Stimulated activated CD8-positive, alpha-beta memory T cell treated with anti-CD3 and anti-CD28 coated beads, Interleukin-15, amount 100 ng/mL, for 48 hours (primary cell): Measurements from ENCODE around the gene IL7R.
"Not testable (repeated sequence)": the region's sequence is repeated elsewhere in the genome, so short reads cannot be mapped to it uniquely, and the experiment has no call there.

ENCODE experiments used
- DNase-seq, 2 donors: peaks; one replicate each; pipeline ENCODE4 v3.0.0-alpha.2; 2020; ENCODE audit warnings: low read depth in 2 of 2

IL7R gene

GRCh38 chr5:35876454-35876853, 19.8 kb downstream of the IL7R start:
- no peak for DNase-seq

- DNase-seq, result no peak
These were observed 20.2 kb downstream of the IL7R start for GRCh38 chr5:35876922-35877321.

GRCh38 chr5:35877655-35878054, 21.0 kb downstream of the IL7R start:
- DNase-seq, result no peak

- no peak for DNase-seq
These were observed 21.4 kb downstream of the IL7R start for GRCh38 chr5:35878079-35878478.

GRCh38 chr5:35879096-35879495, 22.4 kb downstream of the IL7R start:
- no peak for DNase-seq

- no peak for DNase-seq
These were observed 23.0 kb downstream of the IL7R start for GRCh38 chr5:35879649-35880048.

- DNase-seq, result no peak
These were observed 23.5 kb downstream of the IL7R start for GRCh38 chr5:35880156-35880555.

- DNase-seq, result no peak
These were observed 25.1 kb downstream of the IL7R start for GRCh38 chr5:35881758-35882157.

GRCh38 chr5:35884191-35884769, 27.6 kb downstream of the IL7R start:
- DNase-seq, result no peak

GRCh38 chr5:35884773-35885172, 28.1 kb downstream of the IL7R start:
- DNase-seq, result no peak

GRCh38 chr5:35886381-35886780, 29.7 kb downstream of the IL7R start:
- no peak for DNase-seq

GRCh38 chr5:35887321-35888100, 30.8 kb downstream of the IL7R start:
- no peak for DNase-seq

GRCh38 chr5:35890021-35891020, 33.6 kb downstream of the IL7R start:
- DNase-seq, result no peak

- not testable (repeated sequence) for DNase-seq
These were observed 36.1 kb downstream of the IL7R start for GRCh38 chr5:35892799-35893198.

GRCh38 chr5:35894131-35894530, 37.4 kb downstream of the IL7R start:
- no peak for DNase-seq

GRCh38 chr5:35898952-35899660, 42.4 kb downstream of the IL7R start:
- DNase-seq, result no peak

- no peak for DNase-seq
These were observed 43.1 kb downstream of the IL7R start for GRCh38 chr5:35899800-35900199.

- no peak for DNase-seq
These were observed 44.4 kb downstream of the IL7R start for GRCh38 chr5:35900972-35901695.

- DNase-seq, result no peak
These were observed 45.5 kb downstream of the IL7R start for GRCh38 chr5:35902046-35902672.

- DNase-seq, result no peak
These were observed 47.0 kb downstream of the IL7R start for GRCh38 chr5:35903631-35904203.
